ENCODE results near the gene MFF.

- TF ChIP-seq EP300 (IDR thresholded peaks at IDR 0.05) = no peak
- TF ChIP-seq CTCF (IDR thresholded peaks at IDR 0.05) = no peak
Measured at GRCh38 chr2:227335713-227336112, 10.7 kb downstream of the MFF start.

Measured in upper lobe of left lung (tissue), 4 donors.